Measurements from ENCODE around the gene VEPH1. TPM values are rescaled to one million over a fixed set of nuclear protein-coding genes. Genes with fewer than 3 reads are reported as not detected.

The VEPH1 gene
- total RNA-seq, 2 donors from 2014 or later, result 11.8 to 17.1 TPM

DNA sequence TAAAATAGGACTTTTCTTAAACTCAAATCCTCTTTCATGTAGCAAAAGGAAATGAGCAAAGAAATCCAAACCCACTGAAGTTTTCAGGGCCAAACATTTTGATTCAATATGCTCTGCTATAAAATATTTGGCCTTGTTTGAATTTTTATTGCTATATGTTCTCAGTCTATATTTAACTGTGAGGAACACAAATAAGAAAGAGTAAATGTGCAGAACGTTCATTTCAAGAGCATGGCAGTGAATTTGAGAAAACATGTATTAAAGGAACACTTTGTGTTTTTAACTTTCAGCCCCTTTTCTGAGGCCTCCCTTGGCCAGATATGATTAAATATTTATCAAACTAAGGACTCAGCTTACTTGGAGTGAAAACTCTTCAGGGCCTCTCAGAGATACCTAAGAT, 218.5 kb downstream of the VEPH1 start:
- 67 to 89% methylated on average over 1 of the region's 1 CpG for WGBS, 2 experiments (ENCODE audit: insufficient coverage in 1 of 2, insufficient read length in 1 of 2)
- Histone ChIP-seq H3K27me3 (ENCODE audit: control insufficient read depth, insufficient read depth, low read length, poor library complexity, severe bottlenecking) (no peaks in the 10 kb centered on the region), H3K27ac (ENCODE audit: low read depth, low read length) (no peak overlapping the region), H3K9ac (ENCODE audit: extremely low read depth, low read length, poor library complexity, severe bottlenecking) (no peak overlapping the region), H3K36me3 (ENCODE audit: control insufficient read depth, insufficient read depth, low read length) (no peaks in the 10 kb centered on the region), H3K4me3 (ENCODE audit: low read length) (no peak overlapping the region), H3K9me3 (ENCODE audit: control insufficient read depth, low read length) (no peaks in the 10 kb centered on the region), H3K4me1 (ENCODE audit: control insufficient read depth, insufficient read depth, low read length) (no peaks in the 10 kb centered on the region)
- no peak overlapping the region for H3K27ac Mint-ChIP-seq
- H3K4me1 Mint-ChIP-seq, result no peaks in the 10 kb centered on the region
- H3K36me3 Mint-ChIP-seq (ENCODE audit: low read depth), result no peaks in the 10 kb centered on the region
- no peak for DNase-seq
- TF ChIP-seq, protein P1, sequence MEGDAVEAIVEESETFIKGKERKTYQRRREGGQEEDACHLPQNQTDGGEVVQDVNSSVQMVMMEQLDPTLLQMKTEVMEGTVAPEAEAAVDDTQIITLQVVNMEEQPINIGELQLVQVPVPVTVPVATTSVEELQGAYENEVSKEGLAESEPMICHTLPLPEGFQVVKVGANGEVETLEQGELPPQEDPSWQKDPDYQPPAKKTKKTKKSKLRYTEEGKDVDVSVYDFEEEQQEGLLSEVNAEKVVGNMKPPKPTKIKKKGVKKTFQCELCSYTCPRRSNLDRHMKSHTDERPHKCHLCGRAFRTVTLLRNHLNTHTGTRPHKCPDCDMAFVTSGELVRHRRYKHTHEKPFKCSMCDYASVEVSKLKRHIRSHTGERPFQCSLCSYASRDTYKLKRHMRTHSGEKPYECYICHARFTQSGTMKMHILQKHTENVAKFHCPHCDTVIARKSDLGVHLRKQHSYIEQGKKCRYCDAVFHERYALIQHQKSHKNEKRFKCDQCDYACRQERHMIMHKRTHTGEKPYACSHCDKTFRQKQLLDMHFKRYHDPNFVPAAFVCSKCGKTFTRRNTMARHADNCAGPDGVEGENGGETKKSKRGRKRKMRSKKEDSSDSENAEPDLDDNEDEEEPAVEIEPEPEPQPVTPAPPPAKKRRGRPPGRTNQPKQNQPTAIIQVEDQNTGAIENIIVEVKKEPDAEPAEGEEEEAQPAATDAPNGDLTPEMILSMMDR (conservative IDR thresholded peaks at IDR 0.05), result no peak
- no peaks in the 10 kb centered on the region for H3K9me3 Mint-ChIP-seq
- no peaks in the 10 kb centered on the region for H3K27me3 Mint-ChIP-seq (ENCODE audit: insufficient read depth)
- no peak overlapping the region for H3K4me3 Mint-ChIP-seq

DNA sequence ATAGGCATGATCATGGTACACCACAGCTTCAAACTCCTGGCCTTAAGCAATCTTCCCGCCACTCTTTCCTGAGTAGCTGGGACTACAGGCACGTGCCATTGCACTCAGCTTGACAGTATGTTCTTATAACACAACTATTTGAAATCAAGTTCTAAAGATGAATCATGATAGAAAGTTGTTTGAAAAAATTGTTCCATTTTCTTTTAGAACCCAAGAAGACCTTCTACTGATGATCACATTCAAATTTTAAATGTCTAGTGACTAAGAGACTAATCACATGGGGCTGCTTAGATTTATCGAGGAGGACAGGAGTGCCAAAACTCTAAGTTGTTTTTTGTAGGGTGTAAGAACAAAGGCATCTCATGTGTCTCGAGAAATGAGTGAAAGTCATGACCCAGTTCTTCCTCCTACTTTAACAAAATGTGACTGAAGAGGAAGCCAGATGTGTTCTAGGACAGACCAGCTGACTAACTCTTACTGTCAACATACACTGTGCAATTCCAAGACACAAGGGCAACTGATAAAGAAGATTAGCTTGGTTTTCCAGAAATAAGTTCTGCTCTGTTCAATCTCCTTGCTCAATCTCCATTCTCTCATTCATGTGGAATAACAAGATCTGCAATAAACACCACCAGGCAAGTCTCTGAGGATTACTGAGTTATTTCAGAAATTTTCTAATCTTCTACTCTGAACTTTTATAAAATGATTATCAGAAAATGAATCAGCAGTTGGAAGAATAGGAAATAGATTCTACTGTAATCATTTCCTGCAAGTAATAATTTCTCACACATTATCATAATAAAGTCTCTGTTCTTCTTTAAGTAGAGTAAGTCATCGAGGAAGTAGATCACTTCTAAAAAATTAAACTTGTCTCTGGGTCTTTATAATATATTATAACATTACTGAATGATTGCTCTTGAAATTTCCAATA, 220.7 kb downstream of the VEPH1 start:
- Mint-ChIP-seq H3K27ac (no peak overlapping the region), H3K9me3 (no peaks in the 10 kb centered on the region), H3K4me3 (no peak overlapping the region), H3K27me3 (ENCODE audit: insufficient read depth) (no peaks in the 10 kb centered on the region), H3K36me3 (ENCODE audit: low read depth) (no peaks in the 10 kb centered on the region), H3K4me1 (no peaks in the 10 kb centered on the region)
- H3K27me3 ChIP-seq (ENCODE audit: control insufficient read depth, insufficient read depth, low read length, poor library complexity, severe bottlenecking), result no peaks in the 10 kb centered on the region
- no peaks in the 10 kb centered on the region for H3K9me3 ChIP-seq (ENCODE audit: control insufficient read depth, low read length)
- no peaks in the 10 kb centered on the region for H3K36me3 ChIP-seq (ENCODE audit: control insufficient read depth, insufficient read depth, low read length)
- DNase-seq, result no peak
- no peak overlapping the region for H3K4me3 ChIP-seq (ENCODE audit: low read length)
- H3K9ac ChIP-seq (ENCODE audit: extremely low read depth, low read length, poor library complexity, severe bottlenecking), result no peak overlapping the region
- H3K27ac ChIP-seq (ENCODE audit: low read depth, low read length), result no peak overlapping the region
- TF ChIP-seq, protein P1 (conservative IDR thresholded peaks at IDR 0.05), result no peak
- no peaks in the 10 kb centered on the region for H3K4me1 ChIP-seq (ENCODE audit: control insufficient read depth, insufficient read depth, low read length)
- WGBS, 2 experiments (ENCODE audit: insufficient coverage in 1 of 2, insufficient read length in 1 of 2), result 96% methylated on average over 4 of the region's 5 CpGs; no CpG with 5 or more reads in 1 of the 2 experiments

DNA sequence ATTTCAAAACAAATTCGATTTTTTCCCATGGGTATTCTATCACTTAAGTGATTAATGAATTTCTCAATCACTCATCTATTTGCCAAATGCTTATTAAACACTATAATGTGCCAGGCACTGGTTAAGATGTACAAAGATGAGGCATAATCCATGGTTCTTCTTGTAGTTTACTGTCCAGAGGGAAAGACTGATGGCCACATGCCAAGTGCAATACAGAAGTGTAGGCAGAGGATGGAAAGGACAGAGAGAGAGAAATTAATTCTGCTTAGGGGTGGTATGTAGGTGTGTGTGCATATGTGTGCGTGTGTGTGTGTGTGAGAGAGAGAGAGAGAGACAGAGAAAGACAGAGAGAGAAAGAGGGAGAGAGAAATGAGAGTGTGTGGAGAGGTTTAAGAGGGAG, 222.4 kb downstream of the VEPH1 start:
- Mint-ChIP-seq H3K9me3 (no peaks in the 10 kb centered on the region), H3K4me1 (no peaks in the 10 kb centered on the region), H3K27ac (no peak overlapping the region), H3K4me3 (no peak overlapping the region), H3K27me3 (ENCODE audit: insufficient read depth) (no peaks in the 10 kb centered on the region), H3K36me3 (ENCODE audit: low read depth) (no peaks in the 10 kb centered on the region)
- H3K9me3 ChIP-seq (ENCODE audit: control insufficient read depth, low read length), result no peaks in the 10 kb centered on the region
- no peak overlapping the region for H3K4me3 ChIP-seq (ENCODE audit: low read length)
- H3K4me1 ChIP-seq (ENCODE audit: control insufficient read depth, insufficient read depth, low read length), result no peaks in the 10 kb centered on the region
- no peaks in the 10 kb centered on the region for H3K27me3 ChIP-seq (ENCODE audit: control insufficient read depth, insufficient read depth, low read length, poor library complexity, severe bottlenecking)
- H3K36me3 ChIP-seq (ENCODE audit: control insufficient read depth, insufficient read depth, low read length), result no peaks in the 10 kb centered on the region
- no peak overlapping the region for H3K9ac ChIP-seq (ENCODE audit: extremely low read depth, low read length, poor library complexity, severe bottlenecking)
- no peak overlapping the region for H3K27ac ChIP-seq (ENCODE audit: low read depth, low read length)
- TF ChIP-seq, protein P1 (conservative IDR thresholded peaks at IDR 0.05), result no peak
- no peak for DNase-seq
- WGBS, 2 experiments (ENCODE audit: insufficient coverage in 1 of 2, insufficient read length in 1 of 2), result 83 to 100% methylated on average over 1 to 2 of the region's 2 CpGs
